HepG2 (cell line): ENCODE data around the gene DBN1. TPM values are rescaled to one million over a fixed set of nuclear protein-coding genes. Genes with fewer than 3 reads are reported as not detected.

ENCODE experiments used
- ATAC-seq: fragments of 200-7000 bp; cut with Tn5 transposase; 3 replicates; pipeline ENCODE4 v1.9.1; 2020; ENCODE audit warnings: mild to moderate bottlenecking, moderate library complexity
- BruUV-seq: library from RNA; stranded (reverse); fragments of 400-500 nt; replicated peaks from 2 replicates; lab custom pipeline; 2021; lab: Mats Ljungman, UMichigan
- CTCF ChIA-PET: fragments of 300-600 bp; formaldehyde crosslinking; extraction: SDS; loops from one replicate; lab custom pipeline; 2021; ENCODE audit warnings: low total read pairs, inconsistent platforms, low intra/inter-chr PET ratio; lab: Yijun Ruan, JAX
- POLR2A ChIA-PET: fragments of 350-600 bp; sonication (Branson Sonifier 250); formaldehyde crosslinking; loops from one replicate; lab custom pipeline; 2020; ENCODE audit warnings: antibody characterized with exemption, inconsistent platforms; lab: Yijun Ruan, JAX
- DNase-seq: peaks from one replicate; pipeline ENCODE4 v3.0.0-alpha.2; 2015; ENCODE audit warnings: low spot score
- FAIRE-seq: peaks from 3 replicates; lab custom pipeline; 2011; peaks lifted over from hg19 to GRCh38; lab: Jason Lieb, UNC
- H2AFZ ChIP-seq: one replicate; pipeline ENCODE4 v1.6.1; 2011; ENCODE audit warnings: low read length, inconsistent platforms
- H3K27ac ChIP-seq: fragments of 300-600 bp; 3 replicates; pipeline ENCODE4 v1.8.0; 2011; ENCODE audit warnings: mixed run types, mild to moderate bottlenecking, mixed read lengths, low read length, inconsistent platforms; ENCODE audit not compliant: insufficient read depth; ENCODE audit errors: extremely low read length
- H3K27me3 ChIP-seq, 2 experiments: fragments of 200-600 bp in 1 of 2; 2 replicates in 1 of 2; 3 replicates in 1 of 2; pipeline versions ENCODE4 v1.6.0 to v1.8.0; 2011; ENCODE audit warnings: low read length in 2 of 2, mild to moderate bottlenecking in 2 of 2, moderate library complexity in 2 of 2, inconsistent platforms in 1 of 2; ENCODE audit not compliant: insufficient read depth in 2 of 2, control insufficient read depth in 1 of 2
- H3K36me3 ChIP-seq, 2 experiments: fragments of 200-600 bp in 1 of 2; replicated peaks in 1 of 2; 2 replicates in 1 of 2; 3 replicates in 1 of 2; pipeline versions ENCODE4 v1.5.1 to v1.8.0; 2011; ENCODE audit warnings: low read length in 2 of 2, inconsistent platforms in 1 of 2; ENCODE audit not compliant: insufficient read depth in 2 of 2, control insufficient read depth in 1 of 2
- H3K4me1 ChIP-seq: 2 replicates; pipeline ENCODE4 v1.5.1; 2012; ENCODE audit warnings: low read length, inconsistent platforms; ENCODE audit not compliant: insufficient read depth
- H3K4me2 ChIP-seq: 2 replicates; pipeline ENCODE4 v1.6.0; 2011; ENCODE audit warnings: low read depth, low read length, inconsistent platforms
- H3K4me3 ChIP-seq, 3 experiments: fragments of 200-600 bp in 1 of 3; sonication (generic), shearing (Covaris generic) in 1 of 3; replicated peaks in 1 of 3; 2 replicates each; pipeline ENCODE4 v1.5.1; 2011 to 2016; ENCODE audit warnings: low read length in 3 of 3, inconsistent platforms in 2 of 3, low read depth in 2 of 3, mild to moderate bottlenecking in 2 of 3, control low read depth in 1 of 3, mixed read lengths in 1 of 3; ENCODE audit not compliant: insufficient read depth in 1 of 3
- H3K79me2 ChIP-seq: one replicate; pipeline ENCODE4 v1.6.1; 2011; ENCODE audit warnings: low read length, inconsistent platforms; ENCODE audit not compliant: insufficient read depth
- H3K9ac ChIP-seq: 2 replicates; pipeline ENCODE4 v1.6.0; 2011; ENCODE audit warnings: mild to moderate bottlenecking, low read depth, low read length, inconsistent platforms; ENCODE audit not compliant: insufficient read depth
- H3K9me3 ChIP-seq: 2 replicates; pipeline ENCODE4 v1.5.1; 2012; ENCODE audit warnings: mild to moderate bottlenecking, low read length
- H4K20me1 ChIP-seq: 2 replicates; pipeline ENCODE4 v1.6.0; 2011; ENCODE audit warnings: inconsistent platforms, mild to moderate bottlenecking, low read length, moderate library complexity; ENCODE audit not compliant: insufficient read depth
- CENPX ChIP-seq: sonication (generic); formaldehyde crosslinking; IDR thresholded peaks from 2 replicates; pipeline ENCODE4 v1.9.0; 2021; ENCODE audit warnings: mild to moderate bottlenecking, missing genetic modification reagents, moderate library complexity
- HNF1B ChIP-seq: sonication (generic); formaldehyde crosslinking; IDR thresholded peaks from 2 replicates; pipeline ENCODE4 v1.5.1; 2020; ENCODE audit warnings: mild to moderate bottlenecking, moderate library complexity, missing genetic modification reagents
- JARID2 ChIP-seq: sonication (generic); formaldehyde crosslinking; IDR thresholded peaks from 2 replicates; pipeline ENCODE4 v1.8.1; 2023; ENCODE audit warnings: missing genetic modification reagents, inconsistent platforms; ENCODE audit not compliant: insufficient replicate concordance
- MTA3 ChIP-seq: sonication (generic); formaldehyde crosslinking; IDR thresholded peaks from 2 replicates; pipeline ENCODE4 v1.4.0; 2020; ENCODE audit warnings: missing genetic modification reagents
- NCOA1 ChIP-seq: sonication (generic); formaldehyde crosslinking; IDR thresholded peaks from 2 replicates; pipeline ENCODE4 v1.9.0; 2021; ENCODE audit warnings: missing genetic modification reagents
- SNAI1 ChIP-seq: sonication (generic); formaldehyde crosslinking; IDR thresholded peaks from 2 replicates; pipeline ENCODE4 v1.5.0; 2020; ENCODE audit warnings: mild to moderate bottlenecking, missing genetic modification reagents, borderline replicate concordance
- TMF1 ChIP-seq: sonication (generic); formaldehyde crosslinking; IDR thresholded peaks from 2 replicates; pipeline ENCODE4 v1.8.1; 2022; ENCODE audit warnings: low read depth, missing genetic modification reagents
- ZC3H13 ChIP-seq: sonication (generic); formaldehyde crosslinking; IDR thresholded peaks from 2 replicates; pipeline ENCODE4 v1.8.1; 2023; ENCODE audit warnings: mild to moderate bottlenecking, missing genetic modification reagents, moderate library complexity
- ZNF224 ChIP-seq: sonication (generic); formaldehyde crosslinking; IDR thresholded peaks from 2 replicates; pipeline ENCODE4 v1.5.0; 2020; ENCODE audit warnings: mild to moderate bottlenecking, missing genetic modification reagents
- ZNF354B ChIP-seq: sonication (generic); formaldehyde crosslinking; IDR thresholded peaks from 2 replicates; pipeline ENCODE4 v1.8.0; 2022; ENCODE audit warnings: mild to moderate bottlenecking, missing genetic modification reagents
- ZNF549 ChIP-seq: sonication (generic); formaldehyde crosslinking; IDR thresholded peaks from 2 replicates; pipeline ENCODE4 v1.5.0; 2020; ENCODE audit warnings: missing genetic modification reagents
- ZNF605 ChIP-seq: sonication (generic); formaldehyde crosslinking; IDR thresholded peaks from 2 replicates; pipeline ENCODE4 v1.8.0; 2022; ENCODE audit warnings: mild to moderate bottlenecking, missing genetic modification reagents
- WGBS: methylation state at CpG from one replicate; pipeline ENCODE4 v1.1.6; 2017; ENCODE audit warnings: low lambda C conversion rate; 5-methylcytosine and 5-hydroxymethylcytosine counted together
- in situ Hi-C: cut with HindIII; loops from 2 replicates; pipeline ENCODE4 v1.10.0; 2017; ENCODE audit warnings: low pct_unique_long_range_greater_than_20kb; ENCODE audit not compliant: extremely low pct_ligation_motif_present
- intact Hi-C: fragments of 100-400 bp; cut with micrococcal nuclease; formaldehyde crosslinking; loops from one replicate; pipeline ENCODE4 v1.10.0; 2022; ENCODE audit not compliant: unreplicated experiment
- polyA plus RNA-seq, 8 experiments: library from polyadenylated mRNA; depleted of rRNA in 3 of 8; stranded (reverse) in 7 of 8; unstranded in 1 of 8; fragments of >200 nt; fragmentation: Illumina TruSeq in 4 of 8; extraction: Trizol in 4 of 8; gene quantifications; 2 replicates each; pipeline versions ENCODE4 v1.2.1 to v1.2.3, GENCODE V29; 2011 to 2016; ENCODE audit warnings: low read depth in 4 of 8, missing spikeins in 1 of 8, mixed read lengths in 1 of 8; ENCODE audit not compliant: insufficient read depth in 1 of 8
- total RNA-seq, 5 experiments: library from RNA; depleted of rRNA; stranded (reverse); fragments of >200 nt; fragmentation: Illumina TruSeq; extraction: Trizol; gene quantifications; 2 replicates each; pipeline ENCODE4 v1.2.3, GENCODE V29; 2016; ENCODE audit warnings: low read depth in 1 of 5
- TF ChIP-seq, protein P1 (sequence below): sonication (generic); formaldehyde crosslinking; IDR thresholded peaks from 2 replicates; pipeline ENCODE4 v1.4.0; 2020; ENCODE audit warnings: missing genetic modification reagents, borderline replicate concordance
- TF ChIP-seq, protein P2 (sequence below): sonication (generic); formaldehyde crosslinking; IDR thresholded peaks from 2 replicates; pipeline ENCODE4 v1.4.0; 2020; ENCODE audit warnings: low read depth, mild to moderate bottlenecking, missing genetic modification reagents

DBN1 gene
- total and polyA plus RNA-seq, 2 of the 13 experiments (the other 11 are each of a cell fraction or from before 2014, with no cell fraction given) = 27.0 to 37.3 TPM

GRCh38 chr5:177499842-177500241, 26.4 kb upstream of the DBN1 start (continued):
- TF ChIP-seq, protein P1, sequence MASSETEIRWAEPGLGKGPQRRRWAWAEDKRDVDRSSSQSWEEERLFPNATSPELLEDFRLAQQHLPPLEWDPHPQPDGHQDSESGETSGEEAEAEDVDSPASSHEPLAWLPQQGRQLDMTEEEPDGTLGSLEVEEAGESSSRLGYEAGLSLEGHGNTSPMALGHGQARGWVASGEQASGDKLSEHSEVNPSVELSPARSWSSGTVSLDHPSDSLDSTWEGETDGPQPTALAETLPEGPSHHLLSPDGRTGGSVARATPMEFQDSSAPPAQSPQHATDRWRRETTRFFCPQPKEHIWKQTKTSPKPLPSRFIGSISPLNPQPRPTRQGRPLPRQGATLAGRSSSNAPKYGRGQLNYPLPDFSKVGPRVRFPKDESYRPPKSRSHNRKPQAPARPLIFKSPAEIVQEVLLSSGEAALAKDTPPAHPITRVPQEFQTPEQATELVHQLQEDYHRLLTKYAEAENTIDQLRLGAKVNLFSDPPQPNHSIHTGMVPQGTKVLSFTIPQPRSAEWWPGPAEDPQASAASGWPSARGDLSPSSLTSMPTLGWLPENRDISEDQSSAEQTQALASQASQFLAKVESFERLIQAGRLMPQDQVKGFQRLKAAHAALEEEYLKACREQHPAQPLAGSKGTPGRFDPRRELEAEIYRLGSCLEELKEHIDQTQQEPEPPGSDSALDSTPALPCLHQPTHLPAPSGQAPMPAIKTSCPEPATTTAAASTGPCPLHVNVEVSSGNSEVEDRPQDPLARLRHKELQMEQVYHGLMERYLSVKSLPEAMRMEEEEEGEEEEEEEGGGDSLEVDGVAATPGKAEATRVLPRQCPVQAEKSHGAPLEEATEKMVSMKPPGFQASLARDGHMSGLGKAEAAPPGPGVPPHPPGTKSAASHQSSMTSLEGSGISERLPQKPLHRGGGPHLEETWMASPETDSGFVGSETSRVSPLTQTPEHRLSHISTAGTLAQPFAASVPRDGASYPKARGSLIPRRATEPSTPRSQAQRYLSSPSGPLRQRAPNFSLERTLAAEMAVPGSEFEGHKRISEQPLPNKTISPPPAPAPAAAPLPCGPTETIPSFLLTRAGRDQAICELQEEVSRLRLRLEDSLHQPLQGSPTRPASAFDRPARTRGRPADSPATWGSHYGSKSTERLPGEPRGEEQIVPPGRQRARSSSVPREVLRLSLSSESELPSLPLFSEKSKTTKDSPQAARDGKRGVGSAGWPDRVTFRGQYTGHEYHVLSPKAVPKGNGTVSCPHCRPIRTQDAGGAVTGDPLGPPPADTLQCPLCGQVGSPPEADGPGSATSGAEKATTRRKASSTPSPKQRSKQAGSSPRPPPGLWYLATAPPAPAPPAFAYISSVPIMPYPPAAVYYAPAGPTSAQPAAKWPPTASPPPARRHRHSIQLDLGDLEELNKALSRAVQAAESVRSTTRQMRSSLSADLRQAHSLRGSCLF = no peak
- no peak for TF ChIP-seq ZC3H13

DNA sequence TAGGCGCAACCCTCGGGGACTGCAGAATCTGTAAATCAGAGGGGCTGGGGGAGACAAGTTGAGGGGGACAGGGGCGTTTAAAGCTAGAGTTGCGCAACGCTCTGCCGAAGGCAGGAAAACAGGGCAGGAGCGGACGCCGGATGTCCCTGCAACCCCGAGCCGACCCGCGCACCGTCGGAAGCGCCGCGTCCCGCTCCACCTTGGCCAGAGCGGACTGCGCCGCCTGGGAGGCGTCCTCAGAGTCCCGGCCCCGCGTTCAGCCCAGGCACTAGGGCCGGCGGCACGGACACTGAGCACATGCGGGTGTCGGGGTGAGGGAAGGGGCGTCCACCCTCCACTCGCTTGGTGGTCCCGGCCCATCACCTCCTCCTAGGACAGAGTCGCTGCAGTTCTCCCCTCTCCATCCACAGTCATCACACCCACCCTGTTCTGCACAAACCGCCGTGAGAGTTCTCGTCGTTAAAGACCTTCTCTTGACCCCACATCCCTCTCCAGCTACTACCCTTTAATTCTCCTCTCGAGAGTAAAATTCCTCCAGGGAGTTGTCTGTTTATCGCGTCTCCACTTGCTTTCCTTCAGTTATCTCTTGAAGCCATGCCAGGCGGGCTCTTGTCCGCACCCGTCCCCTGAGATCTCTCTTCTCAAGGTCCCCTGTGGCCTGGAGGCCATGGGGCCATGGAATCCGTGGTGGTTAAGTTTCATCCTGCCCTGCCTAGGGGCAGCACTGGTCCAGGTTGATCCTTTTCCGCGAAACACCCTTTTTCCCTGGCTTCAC, 24.8 kb upstream of the DBN1 start:
- FAIRE-seq (no peak), ATAC-seq (peak; percentile 16), DNase-seq (peak; percentile 24)
- Histone ChIP-seq H3K9ac (peak overlapping the region; percentile 42; the same call in 1 of the 2 replicates), H3K4me2 (peak overlapping the region; percentile 84), H3K36me3 (no peaks in the 10 kb centered on the region), H3K4me3 (peak overlapping the region; percentile 26 to 85 (median 51)), H3K9me3 (no peaks in the 10 kb centered on the region), H3K27ac (no peak overlapping the region), H3K79me2 (no peaks in the 10 kb centered on the region), H3K27me3 (peaks cover 2 to 36% of the 10 kb centered on the region in 2 experiments; a peak in 4 of 5 replicates), H2AFZ (no peak overlapping the region), H4K20me1 (peaks cover 15% of the 10 kb centered on the region; the same call in 1 of the 2 replicates), H3K4me1 (peaks cover 65% of the 10 kb centered on the region)
- WGBS = 15% methylated on average over 21 of the region's 48 CpGs
- in situ Hi-C loops (no loop called here), intact Hi-C loops (loop anchor here (5.0 kb wide), 1 partner anchor 186 kb away; the partner anchor contains the start of gene MXD3)
- POLR2A ChIA-PET = interaction anchor here (0.6 to 3.6 kb wide), 22 partner anchors 17 to 411 kb away, joined by 3 to 42 read pairs (median 4); partner anchors contain the start of genes DDX41, FGFR4 and TMED9
- BruUV-seq = no TSS peak
- CTCF ChIA-PET = interaction anchor here (1.0 kb wide), 1 partner anchor 42 kb away, joined by 3 read pairs; no protein-coding TSS in a partner anchor
- TF ChIP-seq JARID2 (CRISPR knock-in tag) (peak; percentile 10), ZNF224 (CRISPR knock-in tag) (no peak), NCOA1 (CRISPR knock-in tag) (no peak), CENPX (CRISPR knock-in tag) (no peak), SNAI1 (CRISPR knock-in tag) (no peak), TMF1 (no peak), HNF1B (CRISPR knock-in tag) (no peak), ZNF549 (no peak), ZNF354B (CRISPR knock-in tag) (no peak), ZNF605 (CRISPR knock-in tag) (peak; percentile 73), MTA3 (CRISPR knock-in tag) (no peak)
- TF ChIP-seq, protein P2, sequence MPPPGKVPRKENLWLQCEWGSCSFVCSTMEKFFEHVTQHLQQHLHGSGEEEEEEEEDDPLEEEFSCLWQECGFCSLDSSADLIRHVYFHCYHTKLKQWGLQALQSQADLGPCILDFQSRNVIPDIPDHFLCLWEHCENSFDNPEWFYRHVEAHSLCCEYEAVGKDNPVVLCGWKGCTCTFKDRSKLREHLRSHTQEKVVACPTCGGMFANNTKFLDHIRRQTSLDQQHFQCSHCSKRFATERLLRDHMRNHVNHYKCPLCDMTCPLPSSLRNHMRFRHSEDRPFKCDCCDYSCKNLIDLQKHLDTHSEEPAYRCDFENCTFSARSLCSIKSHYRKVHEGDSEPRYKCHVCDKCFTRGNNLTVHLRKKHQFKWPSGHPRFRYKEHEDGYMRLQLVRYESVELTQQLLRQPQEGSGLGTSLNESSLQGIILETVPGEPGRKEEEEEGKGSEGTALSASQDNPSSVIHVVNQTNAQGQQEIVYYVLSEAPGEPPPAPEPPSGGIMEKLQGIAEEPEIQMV (CRISPR knock-in tag) = peak; percentile 84; the same call in 1 of the 2 replicates
